RWPE1 (cell line): ENCODE data around the gene MAN2A2.

ENCODE experiments used
- CTCF ChIA-PET: fragments of 350-600 bp; sonication (Branson Sonifier 250); formaldehyde crosslinking; extraction: SDS; loops from one replicate; lab custom pipeline; 2021; lab: Yijun Ruan, JAX
- POLR2A ChIA-PET: fragments of 400-600 bp; formaldehyde crosslinking; extraction: SDS; loops from one replicate; lab custom pipeline; 2020; ENCODE audit warnings: antibody characterized with exemption; ENCODE audit not compliant: low non-redundant PET; lab: Yijun Ruan, JAX
- DNase-seq: peaks from one replicate; pipeline ENCODE4 v3.0.0; 2012; ENCODE audit warnings: low spot score
- H3K27ac ChIP-seq: fragments of 450-650 bp; 2 replicates; pipeline ENCODE4 v1.5.1; 2017
- TF ChIP-seq, protein P1 (sequence below): fragments of 450-650 bp; conservative IDR thresholded peaks from 2 replicates; pipeline ENCODE4 v1.5.1; 2017; ENCODE audit warnings: low read depth, mild to moderate bottlenecking

The MAN2A2 gene

GRCh38 chr15:90957791-90958190, 54.7 kb downstream of the MAN2A2 start:
- POLR2A ChIA-PET, result no interaction called here
- CTCF ChIA-PET, result interaction anchor here (0.6 to 4.4 kb wide), 9 partner anchors 14 to 315 kb away, joined by 3 to 23 read pairs (median 7); partner anchors contain the start of genes HDDC3 and UNC45A
- DNase-seq, result no peak
- TF ChIP-seq, protein P1, sequence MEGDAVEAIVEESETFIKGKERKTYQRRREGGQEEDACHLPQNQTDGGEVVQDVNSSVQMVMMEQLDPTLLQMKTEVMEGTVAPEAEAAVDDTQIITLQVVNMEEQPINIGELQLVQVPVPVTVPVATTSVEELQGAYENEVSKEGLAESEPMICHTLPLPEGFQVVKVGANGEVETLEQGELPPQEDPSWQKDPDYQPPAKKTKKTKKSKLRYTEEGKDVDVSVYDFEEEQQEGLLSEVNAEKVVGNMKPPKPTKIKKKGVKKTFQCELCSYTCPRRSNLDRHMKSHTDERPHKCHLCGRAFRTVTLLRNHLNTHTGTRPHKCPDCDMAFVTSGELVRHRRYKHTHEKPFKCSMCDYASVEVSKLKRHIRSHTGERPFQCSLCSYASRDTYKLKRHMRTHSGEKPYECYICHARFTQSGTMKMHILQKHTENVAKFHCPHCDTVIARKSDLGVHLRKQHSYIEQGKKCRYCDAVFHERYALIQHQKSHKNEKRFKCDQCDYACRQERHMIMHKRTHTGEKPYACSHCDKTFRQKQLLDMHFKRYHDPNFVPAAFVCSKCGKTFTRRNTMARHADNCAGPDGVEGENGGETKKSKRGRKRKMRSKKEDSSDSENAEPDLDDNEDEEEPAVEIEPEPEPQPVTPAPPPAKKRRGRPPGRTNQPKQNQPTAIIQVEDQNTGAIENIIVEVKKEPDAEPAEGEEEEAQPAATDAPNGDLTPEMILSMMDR, result no peak
- H3K27ac ChIP-seq, result peak overlapping the region; percentile 98

DNA sequence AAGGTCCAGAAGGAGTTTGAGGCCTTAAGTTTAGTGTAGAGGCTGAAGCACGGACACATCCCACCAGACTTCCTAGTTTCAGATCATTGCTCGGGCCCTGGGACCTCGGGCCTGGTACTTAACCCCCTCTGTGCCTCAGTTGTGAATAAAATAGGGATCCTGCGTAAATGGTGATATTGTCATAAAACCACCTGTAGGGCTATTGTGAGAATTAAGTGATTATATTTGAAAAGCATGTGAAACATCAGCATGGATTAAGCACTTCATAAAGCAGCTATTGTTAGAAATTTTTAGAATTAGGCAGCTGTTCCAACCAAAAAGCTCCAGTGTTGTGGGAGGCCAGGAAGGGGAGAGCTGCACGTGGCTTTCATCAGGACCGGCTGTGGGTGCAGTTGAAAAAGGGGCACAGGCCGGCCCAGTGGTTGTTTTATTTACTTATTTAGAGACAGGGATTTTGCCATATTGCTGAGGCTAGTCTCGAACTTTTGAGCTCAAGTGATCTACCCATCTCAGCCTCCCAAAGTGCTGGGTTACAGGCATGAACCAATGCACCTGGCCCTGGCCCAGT, 56.0 kb downstream of the MAN2A2 start:
- DNase-seq, result no peak
- ChIA-PET POLR2A (no interaction called here), CTCF (interaction anchor here (0.6 kb wide), 1 partner anchor 1341 kb away, joined by 6 read pairs; no protein-coding TSS in a partner anchor)
- peak overlapping the region; percentile 98 for H3K27ac ChIP-seq
- TF ChIP-seq, protein P1, result no peak

GRCh38 chr15:90959894-90960293, 56.8 kb downstream of the MAN2A2 start:
- DNase-seq, result no peak
- ChIA-PET CTCF (interaction anchor here (0.7 kb wide), 1 partner anchor 90 kb away, joined by 3 read pairs; no protein-coding TSS in a partner anchor), POLR2A (no interaction called here)
- TF ChIP-seq, protein P1, result no peak
- H3K27ac ChIP-seq, result peak overlapping the region; percentile 12

- ChIA-PET CTCF (interaction anchor here (0.7 kb wide), 1 partner anchor 89 kb away, joined by 3 read pairs; no protein-coding TSS in a partner anchor), POLR2A (interaction anchor here (0.6 kb wide), 1 partner anchor 142 kb away, joined by 3 read pairs; no protein-coding TSS in a partner anchor)
- TF ChIP-seq, protein P1, result no peak
- DNase-seq, result no peak
- peak overlapping the region; percentile 12 for H3K27ac ChIP-seq
Observed at GRCh38 chr15:90960298-90961091, 57.4 kb downstream of the MAN2A2 start.

DNA sequence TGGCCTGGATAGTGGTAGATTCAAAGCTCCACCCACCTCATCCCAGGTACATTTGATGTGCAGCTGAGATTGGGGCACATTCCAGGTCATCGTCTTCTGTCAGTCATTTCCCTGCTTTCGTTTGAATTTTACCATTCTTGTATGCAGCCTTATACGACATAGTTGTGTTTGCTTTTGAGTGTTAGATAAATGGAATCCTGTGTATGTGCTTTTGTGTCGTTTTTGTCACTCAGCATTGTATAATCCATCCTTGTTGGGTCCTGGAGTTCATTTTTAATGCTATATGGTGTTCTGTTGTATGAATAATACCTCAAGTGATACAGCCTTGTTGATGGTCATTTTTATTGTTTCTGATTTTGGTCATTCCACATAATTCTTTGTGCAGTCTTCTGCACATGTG, 58.9 kb downstream of the MAN2A2 start:
- DNase-seq, result no peak
- ChIA-PET POLR2A (no interaction called here), CTCF (no interaction called here)
- TF ChIP-seq, protein P1, result no peak
- no peak overlapping the region for H3K27ac ChIP-seq

- TF ChIP-seq, protein P1, result no peak
- no peak for DNase-seq
- H3K27ac ChIP-seq, result no peak overlapping the region
- ChIA-PET CTCF (interaction anchor here (1.3 kb wide), 1 partner anchor 10 kb away, joined by 6 read pairs; no protein-coding TSS in a partner anchor), POLR2A (interaction anchor here (0.6 kb wide), 1 partner anchor 15 kb away, joined by 3 read pairs; no protein-coding TSS in a partner anchor)
Observed at GRCh38 chr15:90966262-90966661, 63.2 kb downstream of the MAN2A2 start.
